ENCODE results near the gene CYB5R4.
"Not testable (repeated sequence)": the region's sequence is repeated elsewhere in the genome, so short reads cannot be mapped to it uniquely, and the experiment has no call there.

The CYB5R4 gene

DNA sequence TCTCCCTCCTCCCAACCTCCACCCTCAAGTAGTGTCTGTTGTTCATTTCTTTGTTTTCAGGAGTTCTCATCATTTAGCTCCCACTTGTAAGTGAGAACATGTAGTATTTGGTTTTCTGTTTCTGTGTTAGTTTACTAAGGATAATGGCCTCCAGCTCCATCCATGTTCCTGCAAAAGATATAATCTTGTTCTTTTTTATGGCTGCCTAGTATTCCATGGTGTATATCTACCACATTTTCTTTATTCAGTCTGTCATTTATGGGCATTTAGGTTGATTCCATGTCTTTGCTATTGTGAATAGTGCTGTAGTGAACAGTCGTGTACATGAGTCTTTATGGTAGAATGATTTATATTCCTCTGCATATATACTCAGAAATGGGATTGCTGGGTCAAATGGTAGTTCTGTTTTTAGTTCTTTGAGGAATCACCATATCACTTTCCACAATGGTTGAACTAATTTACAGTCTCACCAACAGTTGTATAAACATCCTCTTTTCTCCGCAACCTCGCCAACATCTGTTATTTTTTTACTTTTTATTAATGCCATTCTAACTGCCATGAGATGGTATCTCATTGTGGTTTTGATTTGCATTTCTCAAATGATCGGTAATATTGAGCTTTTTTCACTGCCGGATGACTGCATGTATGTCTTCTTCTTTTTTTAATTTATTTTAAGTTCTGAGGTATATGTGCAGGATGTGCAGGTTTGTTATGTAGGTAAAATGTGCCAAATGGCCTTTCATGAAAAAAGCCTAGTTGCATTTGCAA, 48.3 kb downstream of the CYB5R4 start:
- DNase-seq; H3K27me3 ChIP-seq (replicated peaks; ENCODE audit: control insufficient read depth, insufficient read depth, low read length, poor library complexity, severe bottlenecking); H3K36me3 ChIP-seq (ENCODE audit: control insufficient read depth, insufficient read depth, low read length); H3K27ac ChIP-seq (ENCODE audit: insufficient read depth, low read length, poor library complexity, severe bottlenecking); H3K4me3 ChIP-seq (ENCODE audit: insufficient read depth, low read depth, low read length, poor library complexity, severe bottlenecking); H3K9me3 ChIP-seq (ENCODE audit: control insufficient read depth, low read length); H3K4me1 ChIP-seq (ENCODE audit: control insufficient read depth, insufficient read depth, low read length, poor library complexity, severe bottlenecking): not testable (repeated sequence)

DNA sequence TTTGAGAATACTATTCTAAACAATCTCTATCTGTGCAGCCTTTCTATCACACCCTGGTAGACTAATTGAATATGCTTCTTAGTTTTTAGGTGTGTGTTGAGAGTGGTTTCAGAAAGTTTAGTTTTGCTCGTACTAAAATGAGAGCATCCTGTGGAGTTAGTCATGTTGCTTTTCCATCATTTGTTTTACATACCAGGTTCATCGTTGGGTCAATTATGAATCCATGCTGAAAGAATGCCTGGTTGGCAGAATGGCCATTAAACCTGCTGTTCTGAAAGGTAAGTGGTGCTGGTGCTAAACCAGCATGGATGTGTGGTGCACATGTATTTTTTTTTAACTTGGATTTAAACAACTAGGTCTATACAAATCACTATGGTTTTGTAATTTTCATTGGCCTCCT, 49.3 kb downstream of the CYB5R4 start:
- no peaks in the 10 kb centered on the region for H3K9me3 ChIP-seq (ENCODE audit: control insufficient read depth, low read length)
- no peaks in the 10 kb centered on the region for H3K27me3 ChIP-seq (replicated peaks; ENCODE audit: control insufficient read depth, insufficient read depth, low read length, poor library complexity, severe bottlenecking)
- no peak overlapping the region for H3K4me3 ChIP-seq (ENCODE audit: insufficient read depth, low read depth, low read length, poor library complexity, severe bottlenecking)
- H3K27ac ChIP-seq (ENCODE audit: insufficient read depth, low read length, poor library complexity, severe bottlenecking), result no peak overlapping the region
- DNase-seq, result no peak
- peaks cover 5% of the 10 kb centered on the region for H3K36me3 ChIP-seq (ENCODE audit: control insufficient read depth, insufficient read depth, low read length)
- no peaks in the 10 kb centered on the region for H3K4me1 ChIP-seq (ENCODE audit: control insufficient read depth, insufficient read depth, low read length, poor library complexity, severe bottlenecking)

DNA sequence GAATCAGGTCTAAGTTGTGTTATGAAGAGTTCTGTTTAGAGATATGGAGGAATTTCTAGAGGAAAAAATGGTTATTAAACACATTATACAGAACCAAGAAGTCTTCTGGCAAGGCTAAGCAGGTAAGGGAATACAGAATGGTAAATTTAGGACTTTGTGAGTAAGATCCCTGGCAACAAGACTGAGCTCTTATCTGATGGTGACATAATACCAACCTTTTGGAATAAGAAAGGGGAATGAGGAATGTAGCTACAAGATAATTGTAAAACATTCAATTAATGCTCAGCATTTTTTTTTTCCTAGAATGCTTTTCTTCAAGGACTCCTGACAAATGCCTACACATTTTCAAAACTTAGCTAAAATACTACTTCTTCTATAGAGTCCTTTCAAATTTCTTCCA, 51.8 kb downstream of the CYB5R4 start:
- no peaks in the 10 kb centered on the region for H3K9me3 ChIP-seq (ENCODE audit: control insufficient read depth, low read length)
- H3K4me3 ChIP-seq (ENCODE audit: insufficient read depth, low read depth, low read length, poor library complexity, severe bottlenecking), result no peak overlapping the region
- no peaks in the 10 kb centered on the region for H3K4me1 ChIP-seq (ENCODE audit: control insufficient read depth, insufficient read depth, low read length, poor library complexity, severe bottlenecking)
- no peak overlapping the region for H3K27ac ChIP-seq (ENCODE audit: insufficient read depth, low read length, poor library complexity, severe bottlenecking)
- DNase-seq, result no peak
- peaks cover 8% of the 10 kb centered on the region for H3K36me3 ChIP-seq (ENCODE audit: control insufficient read depth, insufficient read depth, low read length)
- no peaks in the 10 kb centered on the region for H3K27me3 ChIP-seq (replicated peaks; ENCODE audit: control insufficient read depth, insufficient read depth, low read length, poor library complexity, severe bottlenecking)

GRCh38 chr6:83914953-83915352, 55.5 kb downstream of the CYB5R4 start:
- peaks cover 7% of the 10 kb centered on the region for H3K36me3 ChIP-seq (ENCODE audit: control insufficient read depth, insufficient read depth, low read length)
- no peaks in the 10 kb centered on the region for H3K9me3 ChIP-seq (ENCODE audit: control insufficient read depth, low read length)
- no peak for DNase-seq
- H3K27me3 ChIP-seq (replicated peaks; ENCODE audit: control insufficient read depth, insufficient read depth, low read length, poor library complexity, severe bottlenecking), result no peaks in the 10 kb centered on the region
- H3K4me1 ChIP-seq (ENCODE audit: control insufficient read depth, insufficient read depth, low read length, poor library complexity, severe bottlenecking), result no peaks in the 10 kb centered on the region
- H3K4me3 ChIP-seq (ENCODE audit: insufficient read depth, low read depth, low read length, poor library complexity, severe bottlenecking), result no peak overlapping the region
- H3K27ac ChIP-seq (ENCODE audit: insufficient read depth, low read length, poor library complexity, severe bottlenecking), result no peak overlapping the region

DNA sequence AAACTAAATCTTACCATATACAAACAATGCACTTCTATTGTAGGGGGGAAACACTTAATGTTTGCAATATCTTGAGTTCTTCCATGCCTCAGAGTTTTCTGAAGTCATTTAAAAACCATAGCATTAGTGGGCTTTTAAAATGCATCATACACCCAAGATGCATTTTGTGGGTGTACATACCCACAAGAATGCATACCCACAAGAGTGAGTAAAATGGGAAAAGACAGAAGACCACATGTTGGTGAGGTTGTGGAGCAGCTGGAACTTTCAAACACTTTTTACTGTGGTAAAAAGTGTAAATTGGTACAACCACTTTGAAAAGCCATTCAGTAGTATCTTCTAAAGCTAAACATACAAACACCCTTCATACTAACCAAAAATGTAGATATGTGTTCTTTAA, 57.5 kb downstream of the CYB5R4 start:
- Histone ChIP-seq H3K36me3 (ENCODE audit: control insufficient read depth, insufficient read depth, low read length) (peaks cover 10% of the 10 kb centered on the region), H3K27ac (ENCODE audit: insufficient read depth, low read length, poor library complexity, severe bottlenecking) (no peak overlapping the region), H3K4me3 (ENCODE audit: insufficient read depth, low read depth, low read length, poor library complexity, severe bottlenecking) (no peak overlapping the region), H3K27me3 (replicated peaks; ENCODE audit: control insufficient read depth, insufficient read depth, low read length, poor library complexity, severe bottlenecking) (no peaks in the 10 kb centered on the region), H3K4me1 (ENCODE audit: control insufficient read depth, insufficient read depth, low read length, poor library complexity, severe bottlenecking) (no peaks in the 10 kb centered on the region), H3K9me3 (ENCODE audit: control insufficient read depth, low read length) (no peaks in the 10 kb centered on the region)
- no peak for DNase-seq

GRCh38 chr6:83920017-83920416, 60.5 kb downstream of the CYB5R4 start:
- Histone ChIP-seq H3K9me3 (ENCODE audit: control insufficient read depth, low read length) (no peaks in the 10 kb centered on the region), H3K4me3 (ENCODE audit: insufficient read depth, low read depth, low read length, poor library complexity, severe bottlenecking) (no peak overlapping the region), H3K4me1 (ENCODE audit: control insufficient read depth, insufficient read depth, low read length, poor library complexity, severe bottlenecking) (no peaks in the 10 kb centered on the region), H3K27ac (ENCODE audit: insufficient read depth, low read length, poor library complexity, severe bottlenecking) (no peak overlapping the region), H3K27me3 (replicated peaks; ENCODE audit: control insufficient read depth, insufficient read depth, low read length, poor library complexity, severe bottlenecking) (no peaks in the 10 kb centered on the region), H3K36me3 (ENCODE audit: control insufficient read depth, insufficient read depth, low read length) (peaks cover 6% of the 10 kb centered on the region)
- no peak for DNase-seq

DNA sequence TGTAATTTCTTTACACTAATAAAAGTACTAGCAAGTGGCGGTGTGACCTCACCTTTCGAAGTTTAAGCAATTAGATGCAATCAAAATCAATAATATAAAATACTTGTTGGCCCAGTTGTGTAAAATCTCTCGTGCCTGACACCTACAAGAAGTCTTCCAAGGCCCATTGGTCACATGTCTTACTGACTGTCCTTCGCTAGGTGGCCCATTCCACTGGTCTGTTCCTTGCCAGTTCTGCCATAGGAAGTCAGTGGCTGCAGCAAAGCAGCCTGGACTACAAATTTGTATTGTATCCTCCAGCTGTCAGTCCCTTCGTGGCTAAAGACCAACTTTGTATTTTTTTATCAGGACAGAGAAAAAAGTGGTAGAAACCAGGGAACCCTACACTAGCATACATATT, 61.8 kb downstream of the CYB5R4 start:
- peaks cover 6% of the 10 kb centered on the region for H3K36me3 ChIP-seq (ENCODE audit: control insufficient read depth, insufficient read depth, low read length)
- DNase-seq, result no peak
- H3K4me1 ChIP-seq (ENCODE audit: control insufficient read depth, insufficient read depth, low read length, poor library complexity, severe bottlenecking), result no peaks in the 10 kb centered on the region
- no peaks in the 10 kb centered on the region for H3K27me3 ChIP-seq (replicated peaks; ENCODE audit: control insufficient read depth, insufficient read depth, low read length, poor library complexity, severe bottlenecking)
- H3K4me3 ChIP-seq (ENCODE audit: insufficient read depth, low read depth, low read length, poor library complexity, severe bottlenecking), result no peak overlapping the region
- no peaks in the 10 kb centered on the region for H3K9me3 ChIP-seq (ENCODE audit: control insufficient read depth, low read length)
- H3K27ac ChIP-seq (ENCODE audit: insufficient read depth, low read length, poor library complexity, severe bottlenecking), result no peak overlapping the region

GRCh38 chr6:83927470-83927869, 68.0 kb downstream of the CYB5R4 start:
- no peak overlapping the region for H3K4me3 ChIP-seq (ENCODE audit: insufficient read depth, low read depth, low read length, poor library complexity, severe bottlenecking)
- no peak for DNase-seq
- no peaks in the 10 kb centered on the region for H3K27me3 ChIP-seq (replicated peaks; ENCODE audit: control insufficient read depth, insufficient read depth, low read length, poor library complexity, severe bottlenecking)
- H3K27ac ChIP-seq (ENCODE audit: insufficient read depth, low read length, poor library complexity, severe bottlenecking), result no peak overlapping the region
- no peaks in the 10 kb centered on the region for H3K9me3 ChIP-seq (ENCODE audit: control insufficient read depth, low read length)
- no peaks in the 10 kb centered on the region for H3K36me3 ChIP-seq (ENCODE audit: control insufficient read depth, insufficient read depth, low read length)
- no peaks in the 10 kb centered on the region for H3K4me1 ChIP-seq (ENCODE audit: control insufficient read depth, insufficient read depth, low read length, poor library complexity, severe bottlenecking)

GRCh38 chr6:83928286-83928685, 68.8 kb downstream of the CYB5R4 start:
- Histone ChIP-seq H3K36me3 (ENCODE audit: control insufficient read depth, insufficient read depth, low read length) (no peaks in the 10 kb centered on the region), H3K4me1 (ENCODE audit: control insufficient read depth, insufficient read depth, low read length, poor library complexity, severe bottlenecking) (no peaks in the 10 kb centered on the region), H3K27ac (ENCODE audit: insufficient read depth, low read length, poor library complexity, severe bottlenecking) (no peak overlapping the region), H3K4me3 (ENCODE audit: insufficient read depth, low read depth, low read length, poor library complexity, severe bottlenecking) (no peak overlapping the region), H3K9me3 (ENCODE audit: control insufficient read depth, low read length) (no peaks in the 10 kb centered on the region), H3K27me3 (replicated peaks; ENCODE audit: control insufficient read depth, insufficient read depth, low read length, poor library complexity, severe bottlenecking) (no peaks in the 10 kb centered on the region)
- DNase-seq, result no peak

- not testable (repeated sequence) for H3K27me3 ChIP-seq (replicated peaks; ENCODE audit: control insufficient read depth, insufficient read depth, low read length, poor library complexity, severe bottlenecking); H3K9me3 ChIP-seq (ENCODE audit: control insufficient read depth, low read length); H3K4me3 ChIP-seq (ENCODE audit: insufficient read depth, low read depth, low read length, poor library complexity, severe bottlenecking); H3K36me3 ChIP-seq (ENCODE audit: control insufficient read depth, insufficient read depth, low read length); H3K27ac ChIP-seq (ENCODE audit: insufficient read depth, low read length, poor library complexity, severe bottlenecking); H3K4me1 ChIP-seq (ENCODE audit: control insufficient read depth, insufficient read depth, low read length, poor library complexity, severe bottlenecking); DNase-seq
Observed at GRCh38 chr6:83946201-83946833, 86.8 kb downstream of the CYB5R4 start.

Data from effector memory CD4-positive, alpha-beta T cell (primary cell).